ENCODE data around the gene CACTIN. TPM values are rescaled to one million over a fixed set of nuclear protein-coding genes. Genes with fewer than 3 reads are reported as not detected.
"Not testable (repeated sequence)": the region's sequence is repeated elsewhere in the genome, so short reads cannot be mapped to it uniquely, and the experiment has no call there.

CACTIN gene
- total RNA-seq, 3 donors from 2014 or later = 22.4 to 26.8 (median 22.6) TPM

DNA sequence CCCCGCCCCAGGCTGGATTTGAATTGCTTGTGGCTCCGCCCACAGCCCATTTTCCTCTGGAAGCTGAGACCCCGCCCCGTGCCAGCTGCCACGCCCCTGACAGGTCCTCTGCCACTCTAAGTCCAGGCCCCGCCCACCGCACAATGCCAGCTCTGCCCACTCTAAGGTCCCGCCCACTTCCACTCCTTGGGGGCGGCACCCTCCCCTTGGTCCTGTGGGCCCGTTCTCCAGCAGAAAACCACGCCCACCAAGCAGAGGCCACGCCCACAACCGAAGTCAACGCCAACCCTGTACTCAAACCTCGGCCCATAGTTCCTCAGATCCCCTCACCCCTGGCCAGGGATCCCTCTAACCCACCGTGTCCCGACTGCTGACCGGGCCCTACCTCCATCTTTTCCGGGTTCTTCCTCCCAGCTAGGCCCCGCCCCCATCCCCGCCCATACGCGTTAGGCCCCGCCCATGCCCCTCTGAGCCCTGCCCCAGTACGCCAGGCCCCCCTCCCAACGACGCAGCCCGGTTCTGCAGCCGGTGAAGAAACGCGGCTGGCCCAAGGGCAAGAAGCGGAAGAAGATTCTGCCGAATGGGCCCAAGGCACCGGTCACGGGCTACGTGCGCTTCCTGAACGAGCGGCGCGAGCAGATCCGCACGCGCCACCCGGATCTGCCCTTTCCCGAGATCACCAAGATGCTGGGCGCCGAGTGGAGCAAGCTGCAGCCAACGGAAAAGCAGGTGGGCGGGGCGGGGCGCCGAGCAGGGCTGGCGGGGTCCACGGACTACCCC, 52.5 kb downstream of the CACTIN start:
- no peaks in the 10 kb centered on the region for H3K9me3 ChIP-seq
- H3K4me1 ChIP-seq (ENCODE audit: low read depth) = peaks cover 35% of the 10 kb centered on the region
- DNase-seq (peak; percentile 96 to 98 (median 98)), ATAC-seq (peak; percentile 70)
- intact Hi-C loops (cut with DNase I, micrococcal nuclease) = no loop called here
- TF ChIP-seq, protein P1, sequence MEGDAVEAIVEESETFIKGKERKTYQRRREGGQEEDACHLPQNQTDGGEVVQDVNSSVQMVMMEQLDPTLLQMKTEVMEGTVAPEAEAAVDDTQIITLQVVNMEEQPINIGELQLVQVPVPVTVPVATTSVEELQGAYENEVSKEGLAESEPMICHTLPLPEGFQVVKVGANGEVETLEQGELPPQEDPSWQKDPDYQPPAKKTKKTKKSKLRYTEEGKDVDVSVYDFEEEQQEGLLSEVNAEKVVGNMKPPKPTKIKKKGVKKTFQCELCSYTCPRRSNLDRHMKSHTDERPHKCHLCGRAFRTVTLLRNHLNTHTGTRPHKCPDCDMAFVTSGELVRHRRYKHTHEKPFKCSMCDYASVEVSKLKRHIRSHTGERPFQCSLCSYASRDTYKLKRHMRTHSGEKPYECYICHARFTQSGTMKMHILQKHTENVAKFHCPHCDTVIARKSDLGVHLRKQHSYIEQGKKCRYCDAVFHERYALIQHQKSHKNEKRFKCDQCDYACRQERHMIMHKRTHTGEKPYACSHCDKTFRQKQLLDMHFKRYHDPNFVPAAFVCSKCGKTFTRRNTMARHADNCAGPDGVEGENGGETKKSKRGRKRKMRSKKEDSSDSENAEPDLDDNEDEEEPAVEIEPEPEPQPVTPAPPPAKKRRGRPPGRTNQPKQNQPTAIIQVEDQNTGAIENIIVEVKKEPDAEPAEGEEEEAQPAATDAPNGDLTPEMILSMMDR (IDR thresholded peaks at IDR 0.05) = no peak
- H3K4me3 ChIP-seq = peak overlapping the region; percentile 91
- H3K36me3 ChIP-seq (ENCODE audit: low read depth) = no peaks in the 10 kb centered on the region

DNA sequence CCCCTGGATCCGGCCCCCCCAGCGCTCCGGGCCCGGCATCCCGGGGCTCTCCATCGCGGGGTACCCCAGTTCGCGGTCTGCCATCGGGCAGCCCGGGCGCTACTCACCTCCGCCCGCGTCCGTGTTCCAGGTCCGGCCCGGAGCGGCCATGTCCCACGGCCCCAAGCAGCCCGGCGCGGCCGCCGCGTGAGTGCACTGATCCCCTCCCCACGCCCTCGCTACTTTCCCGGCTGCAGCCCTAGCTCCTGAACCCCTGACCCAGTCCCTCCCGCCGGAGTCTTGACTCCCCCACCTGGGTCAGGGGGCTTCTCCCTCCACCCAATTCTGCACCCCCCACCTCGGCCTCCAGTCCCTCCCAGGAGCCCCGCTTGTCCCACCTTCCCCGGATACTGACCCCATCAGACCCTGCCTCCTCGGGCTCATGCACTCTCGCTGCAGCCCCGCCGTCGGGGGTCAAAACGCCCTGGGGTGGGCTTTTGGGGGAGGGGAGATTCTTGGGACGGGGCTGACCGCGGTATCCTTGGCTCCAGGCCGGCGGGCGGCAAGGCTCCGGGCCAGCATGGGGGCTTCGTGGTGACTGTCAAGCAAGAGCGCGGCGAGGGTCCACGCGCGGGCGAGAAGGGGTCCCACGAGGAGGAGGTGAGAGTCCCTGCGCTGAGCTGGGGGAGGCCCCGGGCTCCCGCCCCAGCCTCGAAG, 53.3 kb downstream of the CACTIN start:
- ATAC-seq (peak; percentile 7), DNase-seq (peak in 2 of 3 donors; percentile 41 to 72)
- no peaks in the 10 kb centered on the region for H3K36me3 ChIP-seq (ENCODE audit: low read depth)
- peaks cover 35% of the 10 kb centered on the region for H3K4me1 ChIP-seq (ENCODE audit: low read depth)
- H3K4me3 ChIP-seq = peak overlapping the region; percentile 91
- intact Hi-C loops (cut with DNase I, micrococcal nuclease) = no loop called here
- H3K9me3 ChIP-seq = no peaks in the 10 kb centered on the region
- TF ChIP-seq, protein P1 (IDR thresholded peaks at IDR 0.05) = no peak

DNA sequence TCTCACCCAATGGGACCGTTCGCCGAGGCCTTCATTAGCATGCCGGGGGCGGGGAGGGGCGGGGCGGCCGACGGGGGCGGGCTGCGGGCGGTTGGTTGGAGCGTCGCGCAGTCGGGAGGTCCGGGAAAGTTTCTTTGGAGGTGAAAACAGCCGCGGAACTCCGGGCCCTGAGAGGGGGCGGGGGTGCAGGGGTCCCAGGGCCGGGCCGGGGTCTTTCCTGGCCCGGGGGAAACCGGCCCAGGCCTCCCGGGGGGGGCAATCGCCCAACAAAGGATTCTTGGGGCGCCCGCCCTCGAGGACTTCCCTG, 53.8 kb downstream of the CACTIN start, which contains the start of gene HMG20B:
Gene HMG20B (plus strand): TSS at position 90 of the 307 bp plus-strand sequence. CDS start 366 bp downstream, outside the sequence.
- TF ChIP-seq, protein P1 (IDR thresholded peaks at IDR 0.05) = no peak
- Histone ChIP-seq H3K36me3 (ENCODE audit: low read depth) (no peaks in the 10 kb centered on the region), H3K4me1 (ENCODE audit: low read depth) (peaks cover 35% of the 10 kb centered on the region), H3K4me3 (peak within 1 kb of the TSS; percentile 91), H3K9me3 (no peaks in the 10 kb centered on the region)
- DNase-seq = no peak
- no peak for ATAC-seq
- intact Hi-C loops (cut with DNase I, micrococcal nuclease) = no loop called here

DNA sequence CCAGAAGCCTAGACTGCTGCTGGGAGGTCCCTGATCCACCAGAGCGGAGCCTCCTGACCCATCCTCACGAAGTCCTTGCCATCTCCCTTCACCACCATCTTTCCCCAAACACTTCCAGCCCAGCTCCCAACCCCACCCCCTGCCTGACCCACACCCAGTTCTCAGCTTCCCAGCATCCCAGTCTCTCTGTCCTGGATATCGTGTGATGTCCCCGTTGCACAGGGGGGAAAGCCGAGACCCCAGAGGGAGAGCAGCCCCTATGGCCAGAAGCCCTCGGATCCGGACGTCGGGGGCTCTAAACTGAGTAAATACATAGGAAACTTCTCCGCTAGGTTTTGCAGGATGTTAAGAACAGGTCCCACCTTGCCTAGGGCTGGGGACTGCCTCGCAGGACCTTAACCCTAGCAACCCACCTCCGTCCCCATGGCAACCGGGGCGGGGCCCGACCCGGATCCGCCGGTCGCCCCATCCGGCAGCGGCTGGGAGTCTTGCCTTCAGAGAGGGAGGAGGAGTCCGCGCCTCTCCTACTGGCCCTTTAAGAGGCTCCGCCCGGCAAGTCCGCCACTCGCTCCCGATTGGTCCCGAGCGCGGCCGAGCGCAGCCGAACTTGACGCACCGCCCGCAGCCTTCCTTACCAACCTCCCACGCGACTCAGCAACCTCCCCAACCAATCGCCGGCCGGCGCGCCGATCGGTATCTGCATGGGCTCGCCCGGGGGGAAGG, 54.3 kb downstream of the CACTIN start:
- Histone ChIP-seq H3K36me3 (ENCODE audit: low read depth) (no peaks in the 10 kb centered on the region), H3K4me3 (peak overlapping the region; percentile 91), H3K4me1 (ENCODE audit: low read depth) (peaks cover 35% of the 10 kb centered on the region), H3K9me3 (no peaks in the 10 kb centered on the region)
- intact Hi-C loops (cut with DNase I, micrococcal nuclease) = no loop called here
- TF ChIP-seq, protein P1 (IDR thresholded peaks at IDR 0.05) = no peak
- DNase-seq (peak; percentile 99 to 100 (median 100)), ATAC-seq (peak; percentile 86)

DNA sequence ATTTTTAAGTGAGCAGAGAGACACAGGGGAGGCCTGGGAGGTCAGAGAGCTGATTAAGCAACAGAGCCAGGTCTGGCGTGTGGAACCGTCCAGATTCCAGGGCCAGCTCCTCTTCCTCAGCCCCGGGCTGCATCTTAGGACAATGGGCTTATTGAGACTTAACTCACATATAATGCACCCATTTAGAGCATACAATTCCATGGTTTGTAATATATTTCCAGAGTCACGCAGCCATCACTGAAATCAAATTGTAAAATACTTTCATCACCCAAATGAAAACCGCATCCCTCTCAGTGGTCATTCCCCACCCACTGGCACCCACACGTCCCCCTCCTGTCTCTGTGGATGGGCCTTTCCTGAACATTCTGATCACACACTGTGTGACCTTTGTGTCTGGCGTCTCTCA, 56.0 kb downstream of the CACTIN start:
- no peak overlapping the region for H3K4me3 ChIP-seq
- TF ChIP-seq, protein P1 (IDR thresholded peaks at IDR 0.05) = no peak
- DNase-seq (no peak), ATAC-seq (no peak)
- intact Hi-C loops (cut with DNase I, micrococcal nuclease) = no loop called here
- H3K9me3 ChIP-seq = no peaks in the 10 kb centered on the region
- no peaks in the 10 kb centered on the region for H3K36me3 ChIP-seq (ENCODE audit: low read depth)
- peaks cover 23% of the 10 kb centered on the region for H3K4me1 ChIP-seq (ENCODE audit: low read depth)

DNA sequence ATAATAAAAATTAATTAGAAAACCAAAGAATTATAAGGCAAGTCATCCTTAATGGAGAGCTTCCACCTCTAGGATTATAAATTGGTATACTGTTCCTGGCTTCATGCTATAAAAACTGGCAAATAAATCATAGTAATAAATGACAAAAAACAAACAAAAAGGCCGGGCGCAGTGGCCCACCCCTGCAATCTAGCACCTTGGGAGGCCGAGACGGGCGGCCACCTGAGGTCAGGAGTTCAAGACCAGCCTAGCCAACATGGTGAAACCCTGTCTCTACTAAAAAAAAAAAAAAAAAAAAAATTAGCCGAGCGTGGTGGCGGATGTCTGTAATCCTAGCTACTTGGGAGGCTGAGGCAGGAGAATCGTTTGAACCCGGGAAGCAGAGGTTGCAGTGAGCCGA, 56.5 kb downstream of the CACTIN start:
- H3K9me3 ChIP-seq; DNase-seq; intact Hi-C loops (cut with DNase I, micrococcal nuclease); H3K4me3 ChIP-seq; ATAC-seq; H3K36me3 ChIP-seq (ENCODE audit: low read depth): not testable (repeated sequence)
- peaks cover 22% of the 10 kb centered on the region for H3K4me1 ChIP-seq (ENCODE audit: low read depth)

Measured in mucosa of descending colon (tissue), 3 donors.